Measurements from ENCODE around the gene NPPC.

Gene NPPC

GRCh38 chr2:231919341-231920035 is 6.7 kb downstream of the NPPC start:
- H3K36me3 ChIP-seq, result no peaks in the 10 kb centered on the region
- H3K4me1 ChIP-seq (ENCODE audit: control insufficient read depth in 1 of 2, insufficient read depth in 1 of 2, low read depth in 1 of 2, low read length in 1 of 2), result no peaks in the 10 kb centered on the region
- no peaks in the 10 kb centered on the region for H3K9me3 ChIP-seq
- H3K27me3 ChIP-seq, result peaks cover 43% of the 10 kb centered on the region
- no peak overlapping the region for H3K4me3 ChIP-seq (ENCODE audit: low read depth in 1 of 2, low read length in 1 of 2)
- H3K27ac ChIP-seq, result no peak overlapping the region
- TF ChIP-seq, protein P1, sequence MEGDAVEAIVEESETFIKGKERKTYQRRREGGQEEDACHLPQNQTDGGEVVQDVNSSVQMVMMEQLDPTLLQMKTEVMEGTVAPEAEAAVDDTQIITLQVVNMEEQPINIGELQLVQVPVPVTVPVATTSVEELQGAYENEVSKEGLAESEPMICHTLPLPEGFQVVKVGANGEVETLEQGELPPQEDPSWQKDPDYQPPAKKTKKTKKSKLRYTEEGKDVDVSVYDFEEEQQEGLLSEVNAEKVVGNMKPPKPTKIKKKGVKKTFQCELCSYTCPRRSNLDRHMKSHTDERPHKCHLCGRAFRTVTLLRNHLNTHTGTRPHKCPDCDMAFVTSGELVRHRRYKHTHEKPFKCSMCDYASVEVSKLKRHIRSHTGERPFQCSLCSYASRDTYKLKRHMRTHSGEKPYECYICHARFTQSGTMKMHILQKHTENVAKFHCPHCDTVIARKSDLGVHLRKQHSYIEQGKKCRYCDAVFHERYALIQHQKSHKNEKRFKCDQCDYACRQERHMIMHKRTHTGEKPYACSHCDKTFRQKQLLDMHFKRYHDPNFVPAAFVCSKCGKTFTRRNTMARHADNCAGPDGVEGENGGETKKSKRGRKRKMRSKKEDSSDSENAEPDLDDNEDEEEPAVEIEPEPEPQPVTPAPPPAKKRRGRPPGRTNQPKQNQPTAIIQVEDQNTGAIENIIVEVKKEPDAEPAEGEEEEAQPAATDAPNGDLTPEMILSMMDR (IDR thresholded peaks at IDR 0.05), result no peak

DNA sequence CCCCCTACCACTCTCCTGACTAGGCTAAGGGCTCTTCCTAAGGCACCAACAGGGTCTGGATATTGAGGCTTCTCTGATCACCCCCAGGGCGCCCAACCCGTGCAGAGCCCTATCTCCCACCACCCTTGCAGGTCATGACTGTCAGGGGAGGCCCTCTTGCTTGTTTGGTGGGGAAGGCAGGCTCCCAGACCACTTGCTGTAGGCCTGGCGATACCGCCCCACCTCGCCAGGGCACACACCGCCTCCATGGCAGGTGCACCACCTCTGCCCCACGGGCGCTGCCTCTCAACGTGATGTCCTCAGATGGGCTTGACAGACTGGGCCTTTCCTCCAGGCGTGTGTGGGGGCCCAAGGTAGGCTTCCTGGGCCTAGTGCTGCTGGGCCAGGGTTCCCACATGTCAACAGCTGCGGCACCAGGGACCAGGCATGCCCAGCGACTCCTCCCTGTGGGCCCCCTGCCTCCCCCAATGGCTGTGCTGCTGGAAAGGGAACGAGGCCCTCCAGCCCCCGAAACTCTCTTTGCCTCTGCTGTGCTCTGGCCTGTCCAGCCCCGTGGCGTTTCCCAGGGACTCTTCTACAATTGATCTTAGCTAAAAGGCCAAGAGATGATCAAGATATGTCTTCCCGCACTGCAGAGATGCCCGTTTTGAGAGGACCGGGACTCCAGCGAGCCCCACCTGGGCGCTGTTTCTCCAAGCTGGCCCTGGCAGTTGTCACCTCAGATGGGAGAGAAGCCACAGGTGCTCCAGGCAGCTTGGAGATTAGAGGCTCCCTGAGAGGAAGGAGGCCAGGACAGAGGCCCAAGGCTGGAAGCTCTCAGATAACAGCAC is 7.5 kb downstream of the NPPC start:
- TF ChIP-seq, protein P1 (IDR thresholded peaks at IDR 0.05), result no peak
- Histone ChIP-seq H3K4me3 (ENCODE audit: low read depth in 1 of 2, low read length in 1 of 2) (no peak overlapping the region), H3K9me3 (no peaks in the 10 kb centered on the region), H3K36me3 (no peaks in the 10 kb centered on the region), H3K27ac (no peak overlapping the region), H3K27me3 (peaks cover 36% of the 10 kb centered on the region), H3K4me1 (ENCODE audit: control insufficient read depth in 1 of 2, insufficient read depth in 1 of 2, low read depth in 1 of 2, low read length in 1 of 2) (no peaks in the 10 kb centered on the region)

DNA sequence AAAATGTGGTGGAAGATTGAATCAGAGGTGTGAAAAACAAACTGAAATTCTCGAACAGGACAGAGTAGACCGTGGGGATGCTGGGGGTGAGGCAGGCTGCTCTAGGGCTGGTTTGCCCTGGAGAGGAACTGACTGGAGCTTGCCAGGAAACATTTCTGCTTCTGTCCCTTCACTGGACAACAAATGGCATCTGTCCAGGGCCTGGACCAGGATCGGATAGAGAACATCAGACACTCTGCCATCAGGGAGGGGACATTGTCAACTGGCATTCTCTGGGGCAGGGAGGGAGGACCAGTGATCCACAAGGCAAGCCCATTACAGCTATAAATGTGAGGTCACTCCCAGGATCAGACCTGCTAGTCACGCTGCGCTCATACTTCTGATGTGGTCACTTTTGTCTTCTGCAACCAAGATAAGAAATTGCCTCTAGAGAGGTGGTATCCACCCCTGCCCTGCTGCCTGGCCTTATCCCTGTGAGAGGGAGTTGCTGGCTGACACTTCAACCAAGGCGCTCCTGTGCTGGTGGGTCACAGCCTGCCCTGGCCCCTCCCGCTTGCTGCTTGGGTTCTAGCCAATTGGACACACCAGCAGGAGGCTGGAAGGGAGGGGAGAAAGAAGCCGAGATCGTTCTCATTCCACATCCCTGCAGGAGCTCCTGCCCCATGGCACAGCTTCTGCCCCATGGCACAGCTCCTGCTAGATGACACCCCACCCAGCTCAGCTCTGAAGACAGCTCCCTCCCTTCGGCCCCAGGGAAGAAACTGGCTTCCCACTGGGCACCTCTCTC is 8.7 kb downstream of the NPPC start:
- H3K4me3 ChIP-seq (ENCODE audit: low read depth in 1 of 2, low read length in 1 of 2), result no peak overlapping the region
- H3K9me3 ChIP-seq, result no peaks in the 10 kb centered on the region
- H3K36me3 ChIP-seq, result no peaks in the 10 kb centered on the region
- no peak overlapping the region for H3K27ac ChIP-seq
- H3K27me3 ChIP-seq, result peaks cover 23% of the 10 kb centered on the region
- TF ChIP-seq, protein P1 (IDR thresholded peaks at IDR 0.05), result no peak
- no peaks in the 10 kb centered on the region for H3K4me1 ChIP-seq (ENCODE audit: control insufficient read depth in 1 of 2, insufficient read depth in 1 of 2, low read depth in 1 of 2, low read length in 1 of 2)

GRCh38 chr2:231914077-231914690 is 12.0 kb downstream of the NPPC start:
- H3K4me3 ChIP-seq (ENCODE audit: low read depth in 1 of 2, low read length in 1 of 2), result no peak overlapping the region
- no peaks in the 10 kb centered on the region for H3K9me3 ChIP-seq
- H3K27ac ChIP-seq, result no peak overlapping the region
- H3K27me3 ChIP-seq, result peaks cover 18% of the 10 kb centered on the region
- TF ChIP-seq, protein P1 (IDR thresholded peaks at IDR 0.05), result no peak
- H3K4me1 ChIP-seq (ENCODE audit: control insufficient read depth in 1 of 2, insufficient read depth in 1 of 2, low read depth in 1 of 2, low read length in 1 of 2), result no peaks in the 10 kb centered on the region
- H3K36me3 ChIP-seq, result no peaks in the 10 kb centered on the region

DNA sequence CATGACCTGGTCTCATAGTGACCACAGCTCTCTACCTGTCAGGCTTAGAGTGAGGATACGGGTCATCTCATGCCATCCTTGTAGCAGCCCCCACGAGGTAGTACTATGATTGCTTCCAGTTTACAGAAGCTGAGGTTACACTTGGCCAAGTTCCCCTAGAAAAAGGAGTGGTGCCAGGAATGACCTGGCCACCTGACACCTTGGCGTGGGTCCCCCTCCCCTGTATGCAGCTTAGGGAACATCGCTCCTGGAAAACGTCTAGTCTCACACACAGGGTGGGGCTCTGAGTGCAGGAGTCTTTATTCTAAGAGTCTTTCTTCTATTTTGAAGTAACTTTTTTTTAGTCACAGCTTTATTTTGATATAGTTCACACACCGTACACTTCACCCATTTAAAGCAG is 14.8 kb downstream of the NPPC start:
- H3K4me3 ChIP-seq (ENCODE audit: low read depth in 1 of 2, low read length in 1 of 2), result no peak overlapping the region
- TF ChIP-seq, protein P1 (IDR thresholded peaks at IDR 0.05), result no peak
- H3K27me3 ChIP-seq, result peaks cover 18% of the 10 kb centered on the region
- no peak overlapping the region for H3K27ac ChIP-seq
- no peaks in the 10 kb centered on the region for H3K36me3 ChIP-seq
- H3K9me3 ChIP-seq, result no peaks in the 10 kb centered on the region
- no peaks in the 10 kb centered on the region for H3K4me1 ChIP-seq (ENCODE audit: control insufficient read depth in 1 of 2, insufficient read depth in 1 of 2, low read depth in 1 of 2, low read length in 1 of 2)

Data from neutrophil (primary cell).